Osteoblast (primary cell): ENCODE data around the gene IZUMO1. TPM values are rescaled to one million over a fixed set of nuclear protein-coding genes. Genes with fewer than 3 reads are reported as not detected.

ENCODE experiments used
- DNase-seq: peaks from one replicate; pipeline ENCODE4 v3.0.0; 2011; ENCODE audit warnings: low spot score, mixed read lengths; ENCODE audit not compliant: insufficient read length; ENCODE audit errors: missing footprints
- H2AFZ ChIP-seq: 2 replicates; pipeline ENCODE4 v1.6.0; 2011; ENCODE audit warnings: mild to moderate bottlenecking, low read length
- H3K27ac ChIP-seq: 2 replicates; pipeline ENCODE4 v1.5.1; 2011; ENCODE audit warnings: mild to moderate bottlenecking, low read depth, low read length, moderate library complexity
- H3K27me3 ChIP-seq: 2 replicates; pipeline ENCODE4 v1.6.0; 2012; ENCODE audit warnings: mild to moderate bottlenecking, control low read depth, inconsistent platforms, low read length, moderate library complexity; ENCODE audit not compliant: insufficient read depth
- H3K36me3 ChIP-seq: 2 replicates; pipeline ENCODE4 v1.5.1; 2011; ENCODE audit warnings: mild to moderate bottlenecking, low read length, control low read depth, moderate library complexity; ENCODE audit not compliant: insufficient read depth
- H3K4me1 ChIP-seq: 2 replicates; pipeline ENCODE4 v1.5.1; 2011; ENCODE audit warnings: mild to moderate bottlenecking, low read length, control low read depth, moderate library complexity; ENCODE audit not compliant: insufficient read depth
- H3K4me2 ChIP-seq: 2 replicates; pipeline ENCODE4 v1.6.0; 2011; ENCODE audit warnings: mild to moderate bottlenecking, low read length; ENCODE audit not compliant: insufficient read depth
- H3K4me3 ChIP-seq: fragments of 200-600 bp; sonication (generic); 3 replicates; pipeline ENCODE4 v1.5.1; 2012; ENCODE audit warnings: mild to moderate bottlenecking, low read length, inconsistent platforms; ENCODE audit not compliant: insufficient read depth
- H3K79me2 ChIP-seq: 2 replicates; pipeline ENCODE4 v1.6.0; 2012; ENCODE audit warnings: mild to moderate bottlenecking, low read length, control low read depth, inconsistent platforms; ENCODE audit not compliant: insufficient read depth
- H3K9me3 ChIP-seq: 2 replicates; pipeline ENCODE4 v1.5.1; 2011; ENCODE audit warnings: low read depth, low read length, control low read depth
- H4K20me1 ChIP-seq: 2 replicates; pipeline ENCODE4 v1.6.0; 2012; ENCODE audit warnings: mild to moderate bottlenecking, low read length, control low read depth; ENCODE audit not compliant: insufficient read depth
- CTCF ChIP-seq: IDR thresholded peaks from 2 replicates; pipeline ENCODE4 v1.5.1; 2011; ENCODE audit warnings: mild to moderate bottlenecking, low read depth, low read length, moderate library complexity; ENCODE audit errors: extremely low read depth
- total RNA-seq: library from RNA; depleted of rRNA; stranded (reverse); fragments of >200 nt; gene quantifications from 2 replicates; pipeline ENCODE4 v1.2.3, GENCODE V29; 2012

IZUMO1 gene
- total RNA-seq, 1 donor = not detected

DNA sequence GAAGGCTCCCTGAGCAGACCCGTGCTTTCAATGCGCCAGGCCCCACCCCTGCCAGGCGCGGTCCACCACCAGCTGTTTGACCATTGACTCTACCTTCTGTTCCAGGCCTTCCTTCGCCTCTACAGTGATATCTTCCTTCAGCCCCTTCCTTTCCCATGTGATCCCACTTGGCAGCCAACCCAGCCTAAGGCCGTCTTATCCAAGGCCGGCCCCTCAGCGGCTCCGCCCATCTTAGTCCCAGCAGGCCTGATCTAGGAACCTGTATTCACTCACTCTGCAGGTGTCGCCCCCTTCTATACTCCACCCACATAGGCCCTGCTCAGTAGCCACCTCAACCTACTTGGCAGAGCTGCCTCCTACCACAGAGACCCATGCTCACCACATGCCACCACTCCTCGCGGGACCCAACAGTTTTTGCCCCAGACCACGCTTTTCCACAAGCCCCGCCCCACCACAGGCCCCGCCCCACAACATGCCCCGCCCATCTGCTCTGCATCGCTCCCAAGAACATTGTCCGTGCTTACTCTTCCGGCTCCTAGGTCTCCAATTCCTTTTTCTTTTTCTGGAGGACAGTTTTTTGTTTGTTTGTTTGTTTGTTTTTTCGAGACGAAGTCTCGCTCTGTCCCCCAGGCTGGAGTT, 9.2 kb downstream of the IZUMO1 start:
- Histone ChIP-seq H3K27me3 (peaks cover 24% of the 10 kb centered on the region), H3K27ac (no peak overlapping the region), H3K4me1 (no peaks in the 10 kb centered on the region), H3K4me2 (no peak overlapping the region), H2AFZ (no peak overlapping the region), H3K79me2 (no peaks in the 10 kb centered on the region), H3K36me3 (no peaks in the 10 kb centered on the region), H3K4me3 (no peak overlapping the region), H3K9me3 (no peaks in the 10 kb centered on the region), H4K20me1 (no peaks in the 10 kb centered on the region)
- DNase-seq = peak; percentile 72
- no peak for TF ChIP-seq CTCF

GRCh38 chr19:48735031-48735615, 11.6 kb downstream of the IZUMO1 start:
- Histone ChIP-seq H2AFZ (peak overlapping the region; percentile 29), H3K4me1 (no peaks in the 10 kb centered on the region), H4K20me1 (no peaks in the 10 kb centered on the region), H3K9me3 (no peaks in the 10 kb centered on the region), H3K27me3 (peaks cover 29% of the 10 kb centered on the region), H3K4me2 (no peak overlapping the region), H3K27ac (no peak overlapping the region), H3K4me3 (no peak overlapping the region), H3K79me2 (no peaks in the 10 kb centered on the region), H3K36me3 (no peaks in the 10 kb centered on the region)
- peak; percentile 82 for DNase-seq
- no peak for TF ChIP-seq CTCF

DNA sequence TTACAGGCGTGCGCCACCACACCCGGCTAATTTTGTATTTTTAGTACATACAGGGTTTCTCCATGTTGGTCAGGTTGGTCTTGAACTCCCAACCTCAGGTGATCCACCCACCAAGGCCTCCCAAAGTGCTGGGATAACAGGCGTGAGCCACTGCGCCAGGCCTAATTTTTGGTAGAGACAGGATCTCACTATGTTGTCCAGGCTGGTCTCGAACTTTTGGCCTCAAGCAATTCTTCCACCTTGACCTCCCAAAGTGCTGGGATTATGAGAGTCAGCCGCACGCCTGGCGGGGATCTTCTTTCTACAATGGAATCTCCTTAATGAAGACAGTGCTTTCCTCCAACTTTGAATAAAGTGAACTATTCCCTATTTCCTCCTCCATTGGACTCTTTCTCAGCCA, 12.1 kb downstream of the IZUMO1 start:
- Histone ChIP-seq H3K36me3 (no peaks in the 10 kb centered on the region), H4K20me1 (no peaks in the 10 kb centered on the region), H3K9me3 (no peaks in the 10 kb centered on the region), H3K79me2 (no peaks in the 10 kb centered on the region), H3K27ac (no peak overlapping the region), H2AFZ (no peak overlapping the region), H3K4me1 (no peaks in the 10 kb centered on the region), H3K4me3 (no peak overlapping the region), H3K4me2 (no peak overlapping the region), H3K27me3 (peaks cover 25% of the 10 kb centered on the region)
- no peak for TF ChIP-seq CTCF
- no peak for DNase-seq

- Histone ChIP-seq H3K27ac (no peak overlapping the region), H3K79me2 (no peaks in the 10 kb centered on the region), H3K4me1 (no peaks in the 10 kb centered on the region), H3K4me3 (no peak overlapping the region), H3K36me3 (no peaks in the 10 kb centered on the region), H3K9me3 (no peaks in the 10 kb centered on the region), H3K4me2 (no peak overlapping the region), H4K20me1 (no peaks in the 10 kb centered on the region), H2AFZ (no peak overlapping the region), H3K27me3 (peaks cover 14% of the 10 kb centered on the region)
- DNase-seq = peak; percentile 63
- TF ChIP-seq CTCF = no peak
Measured at GRCh38 chr19:48731452-48731851, 15.3 kb downstream of the IZUMO1 start.
